GM12872 (cell line): Measurements from ENCODE around the gene PLSCR3.

Experiments used
- CTCF ChIP-seq: IDR thresholded peaks from 3 replicates; pipeline ENCODE4 v1.5.1; 2011; ENCODE audit warnings: low read depth, mild to moderate bottlenecking, low read length, moderate library complexity; ENCODE audit not compliant: insufficient read depth

Gene PLSCR3

GRCh38 chr17:7382901-7383300 lies 11.4 kb downstream of the PLSCR3 start:
- no peak for TF ChIP-seq CTCF

GRCh38 chr17:7380855-7381683 lies 13.3 kb downstream of the PLSCR3 start, which contains the start of gene TNK1:
TSS of gene TNK1 (plus strand) at chr17:7381089. CDS start at chr17:7382927, 1,838 bp downstream.
- TF ChIP-seq CTCF = no peak

- TF ChIP-seq CTCF = no peak
Observed at GRCh38 chr17:7380321-7380720, 14.0 kb downstream of the PLSCR3 start.

GRCh38 chr17:7379134-7379533 lies 15.2 kb downstream of the PLSCR3 start:
- no peak for TF ChIP-seq CTCF

- no peak for TF ChIP-seq CTCF
Observed at GRCh38 chr17:7374353-7374752, 20.0 kb downstream of the PLSCR3 start.

- no peak for TF ChIP-seq CTCF
Observed at GRCh38 chr17:7370853-7371252, 23.5 kb downstream of the PLSCR3 start.

GRCh38 chr17:7369825-7370224 lies 24.5 kb downstream of the PLSCR3 start:
- TF ChIP-seq CTCF = no peak
